HG03045 (cell line): ENCODE measurements around the gene NAT8L.

Experiments used
- ATAC-seq: cut with Tn5 transposase; IDR thresholded peaks from one replicate; pipeline ENCODE4 v1.9.1; 2021; ENCODE audit warnings: mild to moderate bottlenecking, moderate library complexity; ENCODE audit not compliant: unreplicated experiment

NAT8L gene

DNA sequence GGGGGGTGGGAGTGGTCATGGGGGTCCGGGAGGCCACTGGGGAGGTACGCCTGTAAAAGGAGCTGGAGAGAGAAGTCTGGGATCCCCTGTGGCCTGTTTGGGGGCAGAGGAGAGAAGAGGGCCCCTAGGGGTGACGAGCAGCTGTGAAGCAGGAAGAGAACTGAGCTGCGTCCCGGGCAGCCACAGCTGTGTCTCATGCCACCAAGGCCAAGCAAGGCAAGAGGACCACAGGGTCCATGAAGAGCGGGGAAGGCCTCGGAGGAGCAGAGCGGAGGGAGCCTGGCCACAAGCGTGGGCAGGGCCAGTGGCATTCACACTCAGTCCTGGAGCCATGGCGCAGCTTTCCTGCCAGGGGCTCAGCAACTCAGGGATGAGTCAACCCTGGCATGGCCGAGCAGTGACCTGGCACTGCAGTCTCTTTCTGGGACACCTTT is 13.6 kb upstream of the NAT8L start:
- ATAC-seq, result no peak

DNA sequence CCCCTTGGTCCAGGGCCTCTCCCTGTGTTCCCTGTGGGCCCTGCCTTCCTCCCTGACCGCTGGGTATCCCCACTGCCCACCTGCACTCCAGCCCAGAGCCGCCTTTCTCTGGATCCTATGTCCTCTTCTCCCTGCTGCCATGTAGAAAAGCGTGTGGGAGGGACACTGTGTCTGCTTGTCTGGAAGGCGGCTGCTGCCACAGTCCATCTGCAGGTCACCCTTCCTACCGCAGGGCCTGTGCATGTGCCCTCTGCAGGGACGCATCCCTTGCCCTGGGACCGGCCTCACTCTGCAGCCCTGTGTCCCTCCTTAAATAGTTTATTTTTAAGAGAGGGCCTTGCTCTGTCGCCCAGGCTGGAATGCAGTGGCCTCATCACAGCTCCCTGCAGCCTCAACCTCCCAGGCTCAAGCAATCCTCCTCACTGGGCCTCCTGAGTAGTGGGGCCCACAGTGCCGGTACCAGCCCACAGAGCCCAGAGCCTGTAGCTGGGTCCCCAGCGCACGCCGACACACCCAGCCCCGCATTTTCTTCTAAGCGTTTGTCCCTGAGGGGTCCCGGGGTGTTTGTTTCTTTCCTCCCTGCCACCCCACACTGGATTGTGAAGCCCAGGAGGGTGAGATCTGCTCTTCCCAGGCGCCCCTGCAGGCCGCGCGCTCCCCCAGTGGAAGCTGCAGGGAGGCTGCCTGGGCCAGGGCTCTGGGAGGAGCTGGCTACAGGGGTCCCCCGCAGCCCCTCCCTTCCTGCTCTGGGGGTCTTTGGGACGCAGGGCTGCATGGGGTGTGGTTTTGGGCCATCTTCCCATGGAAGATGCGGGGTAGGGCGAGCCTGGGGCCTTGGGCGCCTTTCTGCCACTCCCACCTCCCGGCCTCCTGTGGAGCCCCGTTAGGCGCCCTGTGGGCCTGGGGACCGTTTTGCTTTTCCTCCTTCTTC is 12.8 kb upstream of the NAT8L start:
- ATAC-seq, result no peak

DNA sequence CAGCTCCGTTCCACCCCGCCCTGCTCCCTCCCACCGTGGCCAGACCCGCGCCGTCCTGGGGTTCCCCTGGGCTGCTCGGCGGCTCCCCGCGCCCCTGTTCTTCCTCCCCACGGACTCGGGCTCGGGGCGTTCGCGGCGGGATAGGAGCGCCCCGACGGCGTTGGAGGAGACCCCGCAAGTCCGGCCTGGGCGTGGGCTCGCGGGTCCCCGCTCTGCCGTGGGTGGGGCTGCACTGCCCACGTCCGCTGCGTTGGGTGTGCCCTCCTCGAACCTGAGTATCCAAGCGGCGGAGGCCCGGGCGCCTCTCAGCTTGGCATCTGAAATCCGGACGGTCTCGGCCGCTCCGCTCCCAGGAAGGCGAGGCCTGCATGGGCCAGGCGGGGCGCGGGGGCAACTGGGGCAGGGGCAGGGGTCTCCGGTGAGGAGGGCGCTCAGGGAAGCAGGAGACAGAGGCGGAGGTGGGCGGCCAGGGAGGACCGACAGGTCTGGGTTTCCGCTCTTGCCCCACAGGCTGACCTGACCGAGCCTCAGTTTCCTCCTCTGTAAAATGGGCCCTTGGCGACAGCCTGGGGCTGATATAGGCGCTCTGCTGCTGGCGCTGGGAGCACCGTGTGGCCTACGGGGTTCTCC is 12.0 kb upstream of the NAT8L start:
- no peak for ATAC-seq

DNA sequence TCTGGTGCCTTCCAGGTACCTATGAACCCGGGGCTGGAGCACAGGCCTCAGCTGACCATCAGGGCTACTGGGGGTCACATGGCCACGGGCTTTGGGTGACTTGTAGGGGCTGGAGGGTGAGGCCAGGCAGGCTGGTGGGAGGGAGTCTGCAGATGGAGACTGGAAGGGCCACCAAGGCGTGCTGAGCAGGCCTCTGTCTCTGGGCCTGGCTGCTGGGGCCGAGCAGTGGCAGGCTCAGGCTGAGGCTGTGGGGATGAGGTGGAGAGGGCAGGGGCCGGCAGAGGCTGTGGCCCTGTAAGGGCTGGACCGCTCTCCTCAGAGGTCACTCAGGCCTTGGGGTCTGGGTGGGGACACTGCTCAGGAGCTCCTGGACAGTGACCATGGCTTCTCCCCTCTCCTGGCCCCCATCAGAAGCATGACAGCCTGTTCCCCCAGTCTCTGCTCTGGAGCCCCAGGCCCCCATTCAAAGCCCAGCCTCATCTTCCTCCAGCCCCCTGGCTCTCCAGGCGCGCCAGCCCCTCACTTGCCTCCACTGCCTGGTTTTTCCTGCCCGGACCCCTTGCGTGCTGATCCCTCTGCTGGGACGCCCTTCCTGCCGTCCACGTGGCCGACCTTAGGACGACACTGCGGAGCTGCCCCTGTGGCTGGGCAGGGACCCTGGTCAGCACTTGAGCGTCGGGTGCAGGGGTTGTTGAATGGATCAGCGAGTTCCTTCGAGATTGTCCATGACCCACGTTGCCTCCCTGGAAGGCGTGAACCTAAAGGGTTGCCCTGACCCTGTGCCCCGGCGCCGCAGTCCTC is 11.1 kb upstream of the NAT8L start:
- no peak for ATAC-seq

DNA sequence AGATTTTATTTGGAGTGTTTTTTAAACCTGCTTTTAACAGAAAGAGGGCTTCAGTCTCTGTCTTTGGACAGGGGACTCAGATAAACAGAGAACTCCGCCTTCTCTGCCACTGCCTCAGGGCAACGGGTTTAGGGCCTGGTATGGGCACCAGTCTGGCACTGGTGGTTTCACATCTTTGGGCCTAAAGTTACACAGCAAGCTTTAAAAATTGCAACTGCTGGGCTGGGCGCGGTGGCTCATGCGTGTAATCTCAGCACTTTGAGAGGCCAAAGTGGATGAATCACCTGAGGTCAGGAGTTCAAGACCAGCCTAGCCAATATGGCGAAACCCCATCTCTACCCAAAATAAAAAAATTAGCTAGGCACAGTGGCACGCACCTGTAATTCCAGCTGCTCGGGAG is 10.3 kb upstream of the NAT8L start:
- no peak for ATAC-seq

DNA sequence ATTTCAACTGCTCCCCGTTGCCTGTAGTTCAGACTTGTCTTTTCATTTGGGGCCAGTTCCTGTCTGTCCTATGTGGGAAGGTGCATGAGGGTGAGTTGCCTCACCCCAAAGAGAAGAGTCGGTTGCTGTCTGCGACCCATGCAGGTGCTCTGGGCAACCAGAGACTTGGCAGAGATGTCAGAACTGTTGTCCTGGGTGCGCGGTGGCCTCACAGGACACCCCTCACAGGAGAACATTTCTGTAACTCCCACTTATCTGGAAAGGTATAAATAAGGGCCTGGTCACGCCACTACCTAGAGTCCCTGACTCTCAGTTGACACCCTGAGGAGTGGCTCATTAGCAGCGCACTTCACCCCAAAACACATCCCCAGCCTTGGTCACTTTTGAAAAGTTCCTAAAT is 9.7 kb upstream of the NAT8L start:
- ATAC-seq, result no peak

DNA sequence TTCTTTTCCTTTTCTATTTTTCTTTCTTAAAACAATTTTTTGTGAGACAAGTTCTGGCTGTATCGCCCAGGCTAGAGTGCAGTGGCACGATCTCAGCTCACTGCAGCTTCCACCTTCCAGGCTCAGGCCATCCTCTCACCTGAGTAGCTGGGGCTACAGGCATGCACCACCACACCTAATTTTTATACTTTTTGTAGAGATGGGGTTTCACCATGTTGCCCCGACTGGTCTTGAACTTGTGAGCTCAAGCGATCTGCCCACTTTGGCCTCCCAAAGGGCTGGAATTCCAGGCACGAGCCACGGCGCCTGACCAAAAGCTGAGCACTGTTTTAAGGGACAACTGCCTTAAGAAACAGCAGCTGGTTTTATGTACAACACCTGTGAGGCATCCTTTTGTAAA is 9.3 kb upstream of the NAT8L start:
- ATAC-seq, result no peak

DNA sequence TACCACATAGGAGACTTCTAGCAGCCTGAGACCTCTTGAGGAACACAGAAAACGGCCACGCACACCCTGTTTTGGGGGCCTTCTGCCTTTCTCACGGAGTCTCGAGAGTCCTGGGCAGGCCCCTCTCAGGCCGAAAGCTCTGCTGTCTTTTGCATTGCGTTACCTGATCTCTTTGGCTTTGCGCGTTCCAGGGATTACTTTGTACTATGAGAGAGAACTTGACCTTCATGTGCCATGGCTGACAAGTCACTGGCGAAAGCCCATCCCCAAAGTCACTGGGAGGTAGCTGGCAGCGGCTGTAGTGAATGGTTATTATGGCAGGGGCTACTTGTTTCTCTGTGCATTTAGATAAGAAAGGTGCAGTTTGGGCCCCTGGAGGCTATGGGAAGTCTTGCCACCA is 8.0 kb upstream of the NAT8L start:
- ATAC-seq, result no peak

DNA sequence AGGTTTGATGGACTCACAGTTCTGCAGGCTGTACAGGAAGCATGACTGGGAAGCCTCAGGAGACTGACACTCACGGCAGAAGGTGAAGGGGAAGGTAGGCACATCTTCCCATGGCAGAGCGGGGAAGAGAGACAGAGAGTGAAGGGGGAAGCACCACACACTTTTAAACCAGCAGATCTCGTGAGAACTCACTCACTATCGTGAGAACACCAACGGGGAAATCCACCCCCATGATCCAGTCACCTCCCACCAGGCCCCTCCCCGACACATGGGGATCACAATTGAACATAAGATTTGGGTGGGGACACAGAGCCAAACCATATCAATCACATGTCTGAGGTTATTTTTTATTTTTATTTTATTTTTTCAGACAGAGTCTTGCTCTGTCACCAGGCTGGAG is 4.9 kb upstream of the NAT8L start:
- ATAC-seq, result no peak

DNA sequence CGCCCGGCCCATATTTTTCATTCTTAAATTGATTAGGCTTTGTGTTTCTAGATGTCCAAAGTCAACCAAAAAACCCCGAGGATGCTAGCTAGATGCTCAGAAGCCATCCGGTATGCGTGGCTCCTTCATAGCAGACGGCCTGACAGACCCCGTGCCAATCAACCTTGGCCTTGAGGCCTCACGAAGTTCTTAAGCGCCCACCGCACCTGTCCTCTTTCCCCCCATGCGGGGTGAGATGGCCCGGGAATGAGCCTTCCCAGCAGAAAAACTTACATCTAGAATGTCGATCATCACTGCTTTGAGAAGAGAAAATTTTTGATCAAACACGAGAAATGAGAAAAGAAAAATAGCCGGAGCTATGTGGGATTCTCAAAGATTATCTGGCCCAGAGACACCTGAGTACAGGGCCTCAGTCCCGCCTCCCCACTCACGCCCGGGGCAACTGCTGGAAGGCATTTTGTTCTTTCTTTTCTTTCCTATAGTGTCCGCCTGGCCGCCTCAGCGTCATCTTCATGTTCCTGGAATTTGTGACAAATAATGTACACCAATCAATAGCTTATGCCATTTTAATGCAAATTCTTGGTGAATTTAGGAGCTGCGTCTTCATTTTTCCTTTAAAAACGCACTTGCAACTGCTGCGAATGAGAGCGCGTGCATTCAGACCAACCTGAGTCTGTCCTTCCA is 1.6 kb upstream of the NAT8L start:
- no peak for ATAC-seq

DNA sequence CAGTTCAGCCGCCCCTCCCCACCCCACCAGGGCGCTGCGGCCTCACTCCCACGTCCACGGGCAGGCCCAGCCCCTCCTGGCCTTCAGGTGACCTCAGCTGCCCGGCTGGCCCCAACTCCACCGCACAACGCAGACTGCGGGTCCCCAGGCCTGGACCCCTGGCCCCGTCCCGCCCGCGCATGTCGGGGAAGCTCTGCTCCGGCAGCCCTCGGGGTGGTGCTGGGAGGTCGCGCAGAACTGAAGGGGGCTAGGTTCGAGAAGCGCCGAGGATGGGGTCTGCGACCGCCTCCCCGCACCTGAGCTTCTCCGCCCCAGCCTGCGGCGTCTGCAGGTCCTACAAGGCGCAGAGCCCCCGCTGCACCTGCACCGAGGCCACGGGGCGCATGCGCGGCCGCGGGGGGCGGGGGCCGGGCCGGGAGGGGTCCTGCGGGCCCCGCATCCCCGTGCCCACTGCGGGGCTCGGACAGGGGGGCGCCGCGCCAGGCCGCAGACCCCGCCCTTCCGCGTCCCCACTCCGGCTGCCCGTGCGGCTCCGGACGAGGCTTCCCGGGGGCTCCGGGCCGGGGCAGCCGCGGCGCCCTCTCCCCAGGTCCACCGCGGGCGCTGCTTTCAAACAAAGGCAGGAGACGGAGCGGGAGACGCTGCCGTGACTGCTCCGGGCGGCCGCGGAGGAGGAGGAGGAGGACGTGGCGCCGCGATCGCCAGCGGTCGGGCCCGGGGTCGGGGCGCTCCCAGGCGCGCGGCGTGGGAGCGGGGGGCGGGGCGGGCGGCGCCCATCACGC is 672 bp upstream of the NAT8L start:
- no peak for ATAC-seq

DNA sequence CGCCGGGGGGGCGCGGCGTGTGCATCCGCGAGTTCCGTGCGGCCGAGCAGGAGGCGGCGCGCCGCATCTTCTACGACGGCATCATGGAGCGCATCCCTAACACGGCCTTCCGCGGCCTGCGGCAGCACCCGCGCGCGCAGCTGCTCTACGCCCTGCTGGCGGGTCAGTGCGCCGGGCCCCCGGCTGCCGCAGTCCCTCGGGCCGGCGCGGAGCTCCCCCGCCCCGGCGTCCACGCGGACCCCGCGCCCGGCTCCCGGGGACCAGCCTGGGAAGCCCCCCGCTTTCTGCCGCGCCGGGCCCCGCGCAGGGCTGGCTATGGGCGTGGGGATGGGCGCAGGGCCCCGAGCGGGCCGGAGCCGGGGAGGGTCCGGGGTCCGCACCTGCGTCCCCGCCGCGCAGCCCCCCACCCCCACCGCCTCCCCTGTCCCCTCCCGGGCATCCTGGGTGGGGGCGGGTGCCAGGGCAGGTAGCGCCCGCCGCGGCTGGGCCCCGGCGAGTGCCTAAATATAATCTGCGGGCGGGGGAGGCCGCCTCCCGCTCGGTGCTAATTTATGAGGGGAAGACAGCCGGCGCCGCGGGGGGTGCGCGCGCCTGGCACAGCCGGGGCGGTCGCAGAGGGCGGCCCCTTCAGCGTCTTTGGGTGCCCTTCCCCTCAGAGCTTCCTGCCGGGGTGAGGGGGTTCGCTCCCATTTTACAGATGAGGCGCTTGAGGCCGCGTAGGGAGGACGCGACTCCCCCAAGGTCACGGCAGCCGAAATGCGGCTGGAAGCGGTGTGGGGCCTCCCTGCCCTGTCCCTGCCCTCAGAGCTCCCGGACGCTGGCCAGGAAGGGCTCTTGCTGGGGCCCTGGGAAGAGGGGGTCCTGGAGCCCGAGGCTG is 837 bp downstream of the NAT8L start:
- no peak for ATAC-seq

DNA sequence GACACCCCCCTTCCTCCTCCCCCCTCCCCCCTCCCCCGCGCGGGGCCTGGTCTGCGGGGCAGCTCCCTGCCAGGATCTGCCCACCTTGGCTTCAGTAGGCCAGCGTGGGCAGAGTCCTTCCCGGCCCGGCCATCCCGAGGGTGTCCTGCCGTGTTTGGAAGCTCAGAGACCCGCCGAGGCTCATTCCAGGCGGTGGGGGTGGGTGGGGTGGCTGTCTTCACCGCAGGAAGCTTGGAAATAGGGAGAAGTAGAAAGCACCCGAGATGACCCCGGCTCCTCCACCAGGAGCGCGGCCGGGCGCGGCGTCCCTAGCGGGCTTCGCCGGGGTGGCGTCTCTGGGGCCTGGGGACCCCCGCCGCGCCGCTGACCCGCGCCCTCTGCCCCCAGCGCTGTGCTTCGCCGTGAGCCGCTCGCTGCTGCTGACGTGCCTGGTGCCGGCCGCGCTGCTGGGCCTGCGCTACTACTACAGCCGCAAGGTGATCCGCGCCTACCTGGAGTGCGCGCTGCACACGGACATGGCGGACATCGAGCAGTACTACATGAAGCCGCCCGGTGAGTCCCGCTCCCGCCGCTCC is 1.6 kb downstream of the NAT8L start:
- no peak for ATAC-seq

DNA sequence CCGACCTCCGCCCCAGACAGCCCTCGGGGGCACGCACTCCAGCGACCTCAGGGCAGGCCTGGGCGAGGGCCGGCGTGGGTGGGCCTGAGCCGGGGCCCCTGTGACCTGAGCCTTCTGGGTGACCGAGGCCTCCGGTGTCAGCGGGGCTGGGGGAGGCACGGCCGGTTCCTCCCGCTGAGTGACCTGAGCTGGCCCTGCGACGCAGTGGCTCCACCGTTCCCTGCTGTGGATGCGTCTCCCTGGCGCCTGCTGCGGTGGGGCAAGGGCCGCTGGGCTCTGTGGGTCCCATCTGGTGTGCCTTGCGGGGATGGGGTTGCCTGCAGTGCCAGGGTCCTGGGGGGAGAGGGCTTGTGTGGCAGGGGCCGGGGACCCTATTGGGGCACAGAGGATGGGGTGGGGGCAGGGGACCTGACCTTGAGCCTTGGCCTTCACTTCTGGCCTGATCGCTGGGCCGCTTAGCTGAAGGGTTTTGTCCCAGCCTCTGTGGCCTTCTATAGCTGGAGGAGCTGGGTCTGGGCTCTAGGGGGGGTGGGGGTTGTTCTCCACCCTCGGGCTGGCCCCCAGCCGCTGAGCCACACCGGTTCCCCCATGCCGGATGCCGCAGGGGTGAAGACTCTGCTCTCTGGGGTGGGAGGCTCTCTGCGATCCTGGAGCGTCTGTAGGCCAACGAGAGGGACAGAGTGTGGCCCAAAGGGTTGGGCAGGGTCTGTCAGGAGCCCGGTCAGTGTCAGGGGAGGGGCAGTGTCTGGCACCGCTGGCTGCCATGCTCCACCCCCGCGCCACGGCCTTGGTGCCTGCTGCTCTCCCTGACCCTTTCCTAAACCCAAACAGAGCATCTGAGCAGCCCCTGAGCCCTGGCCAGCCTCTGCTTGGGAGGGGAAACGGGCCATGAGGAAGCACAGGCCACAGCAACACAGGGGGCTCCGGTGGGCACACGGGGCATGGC is 2.3 kb downstream of the NAT8L start:
- ATAC-seq, result no peak

DNA sequence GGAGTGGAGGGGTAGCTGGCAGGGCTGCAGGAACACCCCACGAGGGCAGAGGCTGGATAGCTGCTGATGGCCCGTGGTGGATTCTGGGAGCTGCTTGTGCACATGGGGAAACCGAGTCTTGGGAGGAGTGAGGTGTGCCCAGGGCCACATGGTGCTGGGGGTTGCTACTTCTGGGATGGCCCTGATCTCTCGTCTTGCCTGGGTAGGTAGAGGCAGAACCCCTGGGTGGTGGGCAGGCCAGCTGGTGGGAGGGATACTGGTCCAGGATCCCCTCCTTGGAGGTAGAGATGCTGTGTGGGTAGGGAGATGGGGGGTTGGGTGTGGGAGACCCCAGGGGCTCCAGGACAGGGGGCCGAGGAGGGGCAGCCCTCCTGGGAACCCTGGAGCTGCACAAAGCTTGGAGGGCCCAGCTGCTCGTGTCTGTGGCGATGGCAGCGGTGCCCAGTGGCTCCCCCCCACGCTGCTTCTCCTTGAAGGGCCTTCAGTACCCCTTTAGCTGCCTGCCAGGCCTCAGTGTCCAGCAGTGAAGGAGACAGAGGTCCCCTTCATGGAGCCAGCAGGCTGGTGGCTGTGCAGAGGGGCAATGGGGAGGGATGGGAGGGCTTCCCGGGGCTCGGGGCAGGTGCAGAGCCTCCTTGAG is 3.2 kb downstream of the NAT8L start:
- no peak for ATAC-seq

DNA sequence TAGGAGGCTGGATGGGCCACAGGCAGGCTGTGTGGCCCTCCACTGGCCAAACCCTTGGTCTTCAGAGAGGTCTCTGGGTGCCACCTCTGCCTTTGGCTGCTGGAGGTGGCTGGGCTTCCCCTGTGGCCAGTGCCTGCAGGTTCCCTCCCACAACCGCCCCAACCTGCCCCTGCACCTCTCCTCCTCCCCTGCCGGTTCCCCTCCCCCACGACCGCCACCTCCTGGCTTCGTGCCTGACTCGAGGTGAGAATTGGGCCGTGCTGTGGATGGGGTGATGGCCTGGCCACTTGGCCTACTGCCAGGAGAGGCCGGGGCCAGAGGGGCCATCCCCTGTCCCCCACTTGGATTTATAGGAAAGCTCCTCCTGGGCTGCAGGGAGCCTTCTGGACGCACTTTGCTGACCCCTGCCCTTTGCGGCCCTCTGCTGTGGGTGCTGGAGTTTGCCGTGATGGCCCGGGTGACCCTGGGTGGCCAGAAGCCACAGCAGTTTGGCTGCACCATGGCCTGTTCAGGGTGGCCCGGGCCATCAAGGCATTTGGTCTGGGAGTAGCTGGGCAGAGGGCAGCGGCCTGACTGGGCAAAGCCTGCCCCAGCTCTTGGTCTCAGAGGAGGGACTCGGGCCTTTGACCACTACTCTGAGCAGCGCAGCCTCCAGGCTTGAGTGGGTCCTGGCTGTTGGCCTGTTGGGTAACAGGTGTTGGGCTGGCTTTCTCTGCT is 3.8 kb downstream of the NAT8L start:
- ATAC-seq, result no peak
